Measurements from ENCODE around the gene DERA.
"Not testable (repeated sequence)": the region's sequence is repeated elsewhere in the genome, so short reads cannot be mapped to it uniquely, and the experiment has no call there.

Gene DERA

GRCh38 chr12:15904378-15904920, 6.7 kb upstream of the DERA start:
- no peak for DNase-seq (ENCODE audit: low spot score)

GRCh38 chr12:15910468-15910863, 666 bp upstream of the DERA start:
- no peak for DNase-seq (ENCODE audit: low spot score)

- DNase-seq (ENCODE audit: low spot score): not testable (repeated sequence)
Observed at GRCh38 chr12:15911931-15912330, 799 bp downstream of the DERA start.

- DNase-seq (ENCODE audit: low spot score): not testable (repeated sequence)
Observed at GRCh38 chr12:15914131-15914530, 3.0 kb downstream of the DERA start.

- no peak for DNase-seq (ENCODE audit: low spot score)
Observed at GRCh38 chr12:15918066-15918465, 6.9 kb downstream of the DERA start.

- peak; percentile 22 for DNase-seq (ENCODE audit: low spot score)
Observed at GRCh38 chr12:15919418-15919817, 8.3 kb downstream of the DERA start.

- DNase-seq (ENCODE audit: low spot score): no peak
Observed at GRCh38 chr12:15924956-15925355, 13.8 kb downstream of the DERA start.

- DNase-seq (ENCODE audit: low spot score): no peak
Observed at GRCh38 chr12:15928346-15928745, 17.2 kb downstream of the DERA start.

- DNase-seq (ENCODE audit: low spot score): peak; percentile 41
Observed at GRCh38 chr12:15928870-15929571, 17.9 kb downstream of the DERA start.

- DNase-seq (ENCODE audit: low spot score): no peak
Observed at GRCh38 chr12:15931590-15932053, 20.5 kb downstream of the DERA start.

GRCh38 chr12:15932327-15932726, 21.2 kb downstream of the DERA start:
- DNase-seq (ENCODE audit: low spot score): no peak

- no peak for DNase-seq (ENCODE audit: low spot score)
Observed at GRCh38 chr12:15932971-15933370, 21.8 kb downstream of the DERA start.

GRCh38 chr12:15933751-15934150, 22.6 kb downstream of the DERA start:
- DNase-seq (ENCODE audit: low spot score): no peak

- DNase-seq (ENCODE audit: low spot score): no peak
Observed at GRCh38 chr12:15936751-15937150, 25.6 kb downstream of the DERA start.

GRCh38 chr12:15937902-15938301, 26.8 kb downstream of the DERA start:
- DNase-seq (ENCODE audit: low spot score): no peak

- DNase-seq (ENCODE audit: low spot score): no peak
Observed at GRCh38 chr12:15939111-15939510, 28.0 kb downstream of the DERA start.

GRCh38 chr12:15942475-15942874, 31.3 kb downstream of the DERA start:
- no peak for DNase-seq (ENCODE audit: low spot score)

GRCh38 chr12:15943519-15943918, 32.4 kb downstream of the DERA start:
- not testable (repeated sequence) for DNase-seq (ENCODE audit: low spot score)

GRCh38 chr12:15948461-15948860, 37.3 kb downstream of the DERA start:
- DNase-seq (ENCODE audit: low spot score): not testable (repeated sequence)

- DNase-seq (ENCODE audit: low spot score): no peak
Observed at GRCh38 chr12:15955281-15955680, 44.1 kb downstream of the DERA start.

- DNase-seq (ENCODE audit: low spot score): no peak
Observed at GRCh38 chr12:15956010-15956409, 44.9 kb downstream of the DERA start.

GRCh38 chr12:15956413-15957185, 45.5 kb downstream of the DERA start:
- DNase-seq (ENCODE audit: low spot score): no peak

GRCh38 chr12:15962760-15963159, 51.6 kb downstream of the DERA start:
- DNase-seq (ENCODE audit: low spot score): no peak

All from Ammon's horn (tissue), 1 donor.